Left renal cortex interstitium (tissue), 4 donors: ENCODE data around the gene CMTM4. TPM values are rescaled to one million over a fixed set of nuclear protein-coding genes. Genes with fewer than 3 reads are reported as not detected.
"Not testable (repeated sequence)": the region's sequence is repeated elsewhere in the genome, so short reads cannot be mapped to it uniquely, and the experiment has no call there.

Experiments used
- DNase-seq, 4 donors: peaks; one replicate each; pipeline ENCODE4 v3.0.0-alpha.2; 2013; ENCODE audit warnings: low read depth in 4 of 4, low spot score in 2 of 4, missing footprints in 1 of 4
- polyA plus RNA-seq, 4 donors: library from polyadenylated mRNA; unstranded; fragments of 120-200 nt; gene quantifications; one replicate each; pipeline ENCODE4 v1.2.1, GENCODE V29; 2013; ENCODE audit not compliant: insufficient read length in 4 of 4

Gene CMTM4
- polyA plus RNA-seq, 4 donors, result 63.0 to 69.7 (median 66.8) TPM

DNA sequence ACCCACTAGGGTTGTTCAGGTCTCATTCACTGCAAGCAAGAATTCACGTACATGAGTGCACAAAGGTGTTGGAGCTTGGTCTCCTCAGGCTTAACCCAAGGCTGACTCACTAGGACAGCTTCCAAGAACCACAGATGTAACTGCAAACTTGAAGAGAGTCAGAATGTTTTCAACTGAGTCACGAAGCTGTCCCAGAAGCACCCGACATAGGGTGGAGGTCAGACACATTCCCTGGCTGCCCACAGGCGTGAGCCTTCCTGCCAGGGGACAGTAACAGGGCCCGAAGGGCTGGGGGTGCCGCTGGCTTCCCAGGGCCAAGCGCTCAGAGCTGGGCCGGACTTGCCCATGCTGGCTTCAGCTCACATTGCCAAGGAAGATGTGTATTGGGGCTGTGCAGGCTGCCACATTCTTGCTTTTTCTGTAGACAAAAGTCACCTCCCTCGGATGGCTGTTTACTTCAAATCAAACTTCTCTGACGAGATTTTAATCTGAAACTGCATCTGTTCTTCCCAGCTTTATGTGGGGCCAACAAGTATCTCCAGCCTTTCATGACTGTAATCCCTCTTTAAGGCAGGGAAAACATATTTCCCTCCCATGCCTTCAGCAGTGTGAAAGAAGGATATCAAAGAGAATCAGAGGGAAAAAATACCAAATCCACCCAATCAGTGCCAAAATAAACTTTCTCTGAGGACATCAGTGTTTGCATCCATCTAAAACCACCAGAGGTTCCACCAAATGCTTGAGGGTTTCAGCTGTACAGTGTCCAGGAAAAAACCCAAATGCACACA is 77.8 kb downstream of the CMTM4 start:
- DNase-seq, result no peak

DNA sequence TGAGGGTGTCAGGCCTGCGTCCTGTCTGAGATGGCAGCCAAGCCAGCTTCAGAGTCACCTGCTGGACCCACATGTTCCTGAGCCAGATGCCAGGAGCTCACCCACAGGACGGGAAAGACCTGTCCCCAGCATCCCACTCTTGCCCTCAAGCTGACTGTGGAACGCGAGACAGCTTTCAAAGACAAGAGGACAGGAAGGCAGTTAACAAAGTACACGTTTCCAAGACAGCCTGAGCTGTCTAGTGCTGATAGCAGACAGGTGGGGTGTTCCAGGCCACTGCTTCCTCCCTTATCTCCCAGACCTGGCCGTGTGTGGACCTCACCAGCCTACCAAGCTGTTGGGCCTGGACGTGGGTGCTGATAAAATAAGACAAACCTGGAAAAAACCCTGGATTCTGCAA is 78.8 kb downstream of the CMTM4 start:
- no peak for DNase-seq

DNA sequence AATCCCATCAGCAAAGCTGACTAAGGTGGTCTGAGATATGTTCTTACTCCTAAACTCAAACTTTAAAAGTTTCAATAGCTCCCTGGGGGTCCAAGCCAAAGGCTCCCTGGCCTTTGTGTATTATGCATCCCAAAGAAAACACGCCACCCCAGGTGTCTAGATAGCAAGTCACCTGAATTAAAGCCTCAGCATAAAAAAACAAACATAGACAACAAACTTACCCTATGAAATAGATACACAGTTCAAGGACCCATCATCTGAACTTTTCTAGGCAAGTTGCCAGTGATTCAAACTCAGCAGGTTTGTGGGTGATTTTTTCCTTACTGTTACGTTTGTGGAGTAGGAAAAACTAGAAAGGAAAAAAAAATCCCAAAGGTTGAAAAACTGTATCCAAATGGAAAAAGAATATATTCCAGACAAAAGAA is 79.5 kb downstream of the CMTM4 start:
- DNase-seq, result no peak

DNA sequence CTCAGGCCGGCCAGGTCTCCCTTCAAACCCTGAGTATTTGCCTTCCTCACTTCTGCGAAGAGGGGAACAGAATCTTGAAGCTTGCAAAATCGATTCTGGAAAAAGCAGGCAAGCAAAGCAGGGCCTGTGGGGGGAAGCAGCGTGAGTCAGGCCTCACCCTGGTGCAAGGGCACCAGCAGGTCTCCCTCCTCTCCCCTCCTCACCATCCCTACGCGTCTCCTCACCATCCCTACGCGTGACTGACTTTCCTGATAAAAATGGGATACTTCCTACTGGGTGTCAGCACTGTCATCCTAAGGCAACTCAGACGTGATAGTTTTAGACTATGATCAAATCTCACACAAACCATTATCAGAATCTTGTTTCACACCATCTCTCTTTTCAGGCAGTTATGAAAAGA is 80.0 kb downstream of the CMTM4 start:
- no peak for DNase-seq

DNA sequence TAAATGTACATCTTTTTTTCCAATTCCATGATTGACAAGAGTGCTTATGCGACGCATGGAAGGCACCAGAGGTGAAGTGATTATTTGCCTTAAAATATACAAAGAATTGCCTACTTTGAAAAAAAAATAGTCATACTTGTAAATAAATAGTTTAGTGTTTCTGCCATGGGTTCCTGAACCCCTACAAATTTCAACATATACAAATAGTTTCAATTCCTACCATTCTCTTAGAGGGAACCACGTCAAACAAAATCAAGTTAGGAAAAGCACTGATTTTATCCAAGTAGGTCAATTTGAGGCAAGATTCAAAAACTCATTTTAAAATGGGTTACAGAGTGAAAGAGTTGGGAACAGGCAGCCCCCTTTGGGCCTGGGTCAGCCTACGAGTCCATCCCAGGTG is 80.4 kb downstream of the CMTM4 start:
- DNase-seq, result no peak

DNA sequence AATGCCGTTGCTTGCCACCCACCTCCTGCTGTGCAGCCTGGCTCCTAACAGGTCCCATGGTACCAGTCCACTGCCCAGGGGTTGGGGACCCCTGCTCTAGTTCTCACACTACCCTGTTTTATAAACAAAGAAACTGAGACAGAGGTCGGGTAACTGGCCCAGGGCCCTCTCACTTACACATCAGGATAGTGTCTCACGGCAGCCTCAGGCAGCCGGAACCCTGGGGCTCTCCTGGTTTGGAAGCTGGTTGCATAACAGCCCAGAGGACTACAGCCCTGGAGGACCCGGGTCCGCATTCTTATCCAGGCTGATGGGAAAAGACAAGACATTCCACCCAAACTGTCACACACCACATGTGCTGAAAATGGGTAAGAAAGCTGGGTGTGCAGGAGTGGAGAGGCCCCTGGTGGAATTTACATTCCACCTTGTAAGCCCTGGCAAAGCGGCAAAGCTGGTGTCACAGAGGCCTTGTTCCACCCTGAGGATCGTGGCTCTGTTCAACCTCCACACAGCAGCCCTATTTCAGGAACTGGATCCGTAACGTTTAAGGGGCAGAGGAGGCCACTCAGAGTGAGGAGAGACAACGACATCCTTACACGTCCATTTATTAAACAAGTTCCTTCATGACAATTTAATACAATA is 82.3 kb downstream of the CMTM4 start:
- DNase-seq, result no peak

DNA sequence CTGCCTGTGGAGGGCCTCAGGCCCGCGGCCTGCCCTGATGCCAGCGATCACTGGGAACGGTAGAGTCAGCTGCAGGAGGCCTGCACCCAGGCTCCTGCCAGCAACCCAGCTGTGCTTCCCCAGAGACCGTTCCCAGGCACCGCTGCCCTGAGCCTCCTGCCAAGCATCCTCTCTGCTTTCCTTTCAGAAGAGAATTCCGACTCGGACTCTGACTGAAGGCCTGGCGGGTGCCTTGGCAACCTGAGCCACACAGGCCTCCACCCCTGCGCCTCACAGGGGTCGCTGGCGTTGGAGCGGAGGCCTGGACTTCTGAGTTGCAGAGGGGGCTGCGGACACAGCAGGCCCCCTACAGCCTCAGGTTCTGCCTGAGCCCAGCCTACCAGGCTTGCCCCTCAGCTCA is 84.1 kb downstream of the CMTM4 start:
- DNase-seq, result no peak

DNA sequence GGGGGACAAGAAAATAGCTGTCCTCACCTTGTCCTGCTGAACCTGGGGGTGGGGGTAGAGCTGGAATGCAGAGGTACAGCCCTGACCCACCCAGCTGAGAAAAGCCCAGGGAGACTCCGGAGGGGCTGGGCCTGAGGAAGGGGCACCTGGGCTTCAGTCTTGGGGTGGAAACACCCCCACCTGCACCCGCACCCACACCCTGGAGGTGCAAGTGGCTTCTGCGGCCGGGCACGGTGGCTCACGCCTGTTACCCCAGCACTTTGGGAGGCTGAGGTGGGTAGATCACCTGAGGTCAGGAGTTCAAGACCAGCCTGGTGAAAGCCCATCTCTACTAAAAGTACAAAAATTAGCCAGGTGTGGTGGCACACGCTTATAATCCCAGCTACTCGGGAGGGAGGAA is 84.6 kb downstream of the CMTM4 start:
- DNase-seq, result not testable (repeated sequence)

DNA sequence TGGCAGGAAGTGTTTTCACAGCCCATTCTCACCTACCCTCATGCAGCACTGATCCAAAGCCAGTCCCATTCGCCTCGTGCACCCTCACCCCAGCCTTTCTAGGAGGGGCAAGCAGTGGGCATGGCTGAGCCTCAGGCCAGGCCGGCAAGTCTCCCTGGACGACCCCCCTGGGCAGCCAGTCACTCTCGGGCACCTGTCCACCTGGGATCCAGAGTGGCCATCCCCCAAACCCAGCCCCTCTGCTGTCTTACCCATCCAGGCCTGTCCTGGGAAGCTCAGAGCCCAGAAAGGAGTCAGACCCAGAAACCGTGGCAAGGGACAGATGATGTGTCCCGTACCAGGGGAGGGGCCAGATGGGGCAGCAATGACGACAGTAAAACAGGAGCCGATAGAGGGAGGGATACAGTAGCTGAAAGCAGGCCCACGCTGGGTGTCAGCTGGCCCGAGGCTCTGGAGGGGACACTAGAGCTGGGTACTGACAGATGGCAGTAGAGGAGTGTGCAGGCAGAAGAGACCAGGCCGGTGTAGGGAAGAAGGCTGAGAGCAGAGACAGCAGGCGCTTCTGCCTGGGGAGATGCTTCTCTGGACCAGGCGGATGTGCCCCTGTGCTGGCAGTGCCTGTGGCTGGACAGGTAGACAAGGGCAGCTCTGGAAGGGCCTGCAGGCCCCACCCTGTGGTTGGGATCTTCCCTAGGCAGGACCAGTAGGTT is 86.3 kb downstream of the CMTM4 start:
- DNase-seq, result no peak

DNA sequence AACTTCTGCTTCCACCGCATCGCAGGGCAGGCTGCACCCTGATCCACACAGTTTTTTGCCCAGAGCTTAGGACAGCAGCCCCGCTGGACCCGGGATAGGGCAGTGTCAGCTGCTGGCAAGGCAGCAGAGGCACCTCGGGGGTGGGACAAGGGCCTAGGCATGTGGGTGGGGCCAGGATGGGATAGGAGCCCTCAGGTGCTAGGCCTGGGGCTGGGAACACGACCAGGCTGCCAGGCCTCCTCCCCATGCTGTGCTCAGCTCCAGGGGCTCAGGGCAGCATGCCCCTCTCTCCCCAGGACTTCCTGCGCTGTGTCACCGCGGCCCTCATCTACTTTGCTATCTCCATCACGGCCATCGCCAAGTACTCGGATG is 87.4 kb downstream of the CMTM4 start:
- no peak for DNase-seq

DNA sequence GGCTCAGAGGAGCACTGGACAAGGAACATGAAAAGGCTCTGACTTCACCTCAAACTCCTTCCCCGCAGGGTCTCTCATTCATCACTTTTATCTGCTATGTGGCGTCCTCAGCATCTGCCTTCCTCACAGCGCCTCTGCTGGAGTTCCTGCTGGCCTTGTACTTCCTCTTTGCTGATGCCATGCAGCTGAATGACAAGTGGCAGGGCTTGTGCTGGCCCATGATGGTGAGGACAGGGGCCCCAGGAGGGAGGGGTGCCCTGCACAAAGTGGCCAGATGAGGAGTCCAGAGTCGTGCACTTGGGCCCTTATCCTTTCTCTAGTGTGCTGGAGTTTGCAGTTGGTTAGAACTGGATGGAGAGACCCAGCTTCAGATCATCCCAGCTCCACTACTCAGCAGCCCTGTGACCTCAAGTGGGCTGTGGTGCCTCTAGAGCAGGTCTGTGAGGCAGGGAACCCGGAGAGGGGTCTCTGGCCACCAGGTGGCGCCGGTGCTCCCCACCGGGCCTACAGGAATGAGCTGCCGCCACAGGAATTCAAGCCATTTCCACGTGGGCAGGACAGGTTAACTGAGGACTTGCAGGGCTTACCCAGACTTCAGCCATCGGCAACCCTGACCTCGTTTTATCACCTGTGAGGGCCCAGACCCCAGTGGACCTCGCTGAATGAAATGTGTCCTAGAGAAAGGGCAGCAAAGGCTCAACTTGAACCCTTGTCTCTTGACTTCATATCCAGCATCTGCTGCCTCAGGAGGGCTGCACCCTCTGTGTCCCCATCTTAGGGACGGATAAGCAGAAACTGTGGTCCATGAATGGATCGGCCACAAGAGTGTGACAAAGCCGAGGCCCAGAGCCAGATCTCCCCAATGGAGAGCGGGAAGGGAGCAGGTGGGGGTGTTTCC is 88.1 kb downstream of the CMTM4 start:
- peak in 2 of 4 donors; percentile 71 to 78 for DNase-seq

DNA sequence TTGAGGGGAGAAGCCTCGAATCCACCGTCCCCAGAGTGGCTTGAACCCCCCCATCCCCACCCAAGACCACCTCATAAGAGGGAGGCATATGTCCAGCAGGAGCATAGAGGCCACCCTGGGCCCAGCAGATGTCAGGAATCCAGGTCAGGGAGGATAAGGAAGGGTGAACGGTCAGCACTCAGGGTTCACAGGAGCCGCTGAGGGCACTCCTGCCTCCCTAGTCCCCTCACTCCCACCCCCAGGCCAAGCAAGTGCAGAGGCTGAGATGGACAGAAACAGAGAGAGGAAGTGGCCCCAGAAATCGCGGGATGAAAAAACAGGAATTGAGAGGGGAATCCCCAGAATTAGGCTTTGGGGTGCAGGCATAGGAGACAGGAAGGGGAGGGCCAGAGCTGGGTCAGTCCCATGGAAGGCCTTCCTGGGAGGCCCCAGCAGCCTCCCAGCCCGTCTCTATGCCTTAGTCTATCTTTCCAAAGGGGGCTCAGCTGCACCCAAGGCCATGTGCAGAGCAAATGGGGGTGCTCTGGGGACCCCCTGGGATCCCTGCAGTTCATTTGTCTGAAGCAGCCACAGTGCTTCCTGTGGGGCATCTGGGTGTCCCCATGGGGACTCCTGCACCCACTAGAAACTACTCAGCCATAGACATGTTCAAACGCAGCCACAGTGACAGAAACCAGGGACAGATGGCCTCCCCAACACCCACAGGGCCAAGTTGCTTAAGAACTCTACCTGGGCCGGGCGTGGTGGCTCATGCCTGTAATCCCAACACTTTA is 90.4 kb downstream of the CMTM4 start:
- DNase-seq, result no peak

DNA sequence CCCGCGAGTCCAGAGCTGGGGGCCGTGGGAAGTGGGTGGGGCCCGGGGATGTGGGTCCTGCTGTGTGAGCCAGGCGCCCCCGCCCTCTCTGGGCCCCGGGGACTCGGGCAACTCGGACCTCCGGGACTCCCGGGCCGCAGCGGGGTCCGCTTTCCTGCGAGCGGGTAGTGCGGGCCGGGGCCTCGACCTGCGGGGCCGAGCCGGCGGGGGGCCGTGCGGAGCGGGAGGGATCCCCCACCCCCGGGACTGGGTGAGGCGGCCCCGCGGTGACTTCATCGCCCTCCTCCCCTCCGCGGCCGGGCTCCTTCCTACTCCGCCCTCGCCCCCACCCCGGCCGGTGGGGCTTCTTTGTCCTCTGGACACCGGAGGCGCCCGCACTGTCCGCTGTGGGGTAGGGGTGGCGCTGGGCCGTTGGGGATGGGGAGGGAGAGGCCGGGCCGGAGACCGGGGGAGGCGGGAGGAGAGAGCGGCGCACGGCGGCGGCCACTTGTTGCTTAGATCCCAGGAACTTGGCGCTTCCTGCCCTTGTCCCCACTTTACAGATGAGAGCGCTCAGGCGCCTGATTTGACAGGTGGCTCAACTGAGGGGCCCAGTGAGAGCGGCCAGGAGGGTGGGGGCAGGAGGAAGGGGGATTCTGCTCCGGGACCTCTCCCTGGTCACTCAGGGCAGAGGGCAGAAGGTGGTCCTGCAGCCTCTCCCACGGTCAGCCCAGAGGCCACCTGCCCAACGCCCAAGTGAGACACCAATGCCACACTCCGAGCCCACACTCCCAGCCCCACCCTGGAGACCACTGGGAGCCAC is 91.2 kb downstream of the CMTM4 start:
- DNase-seq, result peak in 2 of 4 donors; percentile 26 to 28

DNA sequence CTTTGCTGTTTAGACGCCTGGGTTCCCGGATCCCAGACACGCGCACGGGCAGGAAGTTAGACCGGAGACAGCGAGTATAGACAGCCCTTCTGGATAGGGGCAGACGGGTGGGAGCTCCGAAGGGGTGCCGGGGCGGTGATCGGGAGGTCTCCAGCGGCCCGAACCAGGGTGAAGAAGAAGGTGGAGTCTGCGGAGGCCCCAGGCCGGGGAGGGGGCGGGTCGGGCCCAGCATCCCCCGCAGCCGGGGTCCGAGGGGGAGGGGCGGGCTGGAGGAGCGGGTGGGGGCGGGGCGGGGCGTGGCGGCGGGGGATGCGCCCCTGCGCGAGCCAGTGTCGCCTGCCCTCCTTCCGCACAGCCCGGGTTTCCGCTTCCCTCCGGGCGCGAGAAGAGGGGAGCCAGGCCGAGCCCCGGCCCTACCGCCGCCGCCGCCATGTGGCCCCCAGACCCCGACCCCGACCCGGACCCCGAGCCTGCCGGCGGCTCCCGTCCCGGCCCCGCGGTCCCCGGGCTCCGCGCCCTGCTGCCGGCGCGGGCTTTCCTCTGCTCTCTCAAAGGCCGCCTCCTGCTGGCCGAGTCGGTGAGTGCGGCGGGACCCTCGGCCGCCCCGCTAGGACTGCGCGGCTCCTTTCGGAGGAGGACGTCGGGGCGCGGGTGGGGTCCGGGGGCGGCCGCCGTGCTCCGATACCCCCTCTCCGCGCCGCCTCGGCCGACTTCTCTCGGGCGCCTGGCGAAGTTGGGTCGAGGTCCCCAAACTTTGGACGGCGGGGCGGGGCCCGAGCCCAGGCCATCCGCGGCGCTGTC is 92.0 kb downstream of the CMTM4 start, which contains the start of gene CMTM3:
TSS of gene CMTM3 (plus strand) at position 329 of the 801 bp plus-strand sequence. CDS start at position 431, 102 bp downstream.
- peak in 2 of 4 donors; percentile 56 to 64 for DNase-seq

DNA sequence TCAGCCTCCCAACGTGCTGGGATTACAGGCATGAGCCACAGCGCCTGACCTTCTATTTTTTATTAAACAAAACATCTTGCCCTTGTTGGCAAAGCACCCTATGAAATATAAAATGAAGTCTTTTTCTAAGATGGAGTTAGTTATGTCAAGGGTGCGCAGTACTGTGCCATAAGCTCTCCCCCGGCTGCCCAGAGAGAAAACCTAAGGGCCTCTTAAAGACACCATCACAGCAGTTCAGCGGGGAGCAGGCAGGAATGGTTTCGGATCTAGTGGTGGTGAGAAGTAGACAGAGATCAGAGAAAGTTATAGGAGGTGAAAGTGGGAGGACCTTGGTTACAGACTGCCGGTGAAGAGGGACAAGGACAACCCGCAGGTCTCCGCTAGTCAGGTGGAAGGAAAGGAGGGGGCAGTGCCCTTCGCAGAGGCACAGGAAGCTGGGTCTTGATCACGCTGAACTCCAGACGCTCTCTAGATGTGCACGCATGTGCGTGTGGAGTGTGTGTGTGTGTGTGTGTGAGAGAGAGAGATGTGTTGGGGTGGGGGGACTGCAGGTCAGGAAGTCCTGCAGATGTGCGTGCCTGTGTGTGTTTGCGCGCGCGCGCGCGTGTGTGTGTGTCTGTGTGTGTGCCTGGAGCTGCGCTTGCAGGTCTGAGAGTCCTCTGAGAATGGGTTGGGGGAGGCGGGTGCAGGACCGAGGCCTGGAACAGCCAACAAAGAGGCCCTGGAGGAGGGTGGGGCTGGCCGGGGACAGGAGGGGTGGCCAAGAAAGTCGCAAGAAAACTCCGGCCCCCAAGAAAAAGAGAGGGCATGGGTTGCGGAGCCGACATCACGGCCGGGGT is 92.8 kb downstream of the CMTM4 start:
- peak in 2 of 4 donors; percentile 53 to 73 for DNase-seq

DNA sequence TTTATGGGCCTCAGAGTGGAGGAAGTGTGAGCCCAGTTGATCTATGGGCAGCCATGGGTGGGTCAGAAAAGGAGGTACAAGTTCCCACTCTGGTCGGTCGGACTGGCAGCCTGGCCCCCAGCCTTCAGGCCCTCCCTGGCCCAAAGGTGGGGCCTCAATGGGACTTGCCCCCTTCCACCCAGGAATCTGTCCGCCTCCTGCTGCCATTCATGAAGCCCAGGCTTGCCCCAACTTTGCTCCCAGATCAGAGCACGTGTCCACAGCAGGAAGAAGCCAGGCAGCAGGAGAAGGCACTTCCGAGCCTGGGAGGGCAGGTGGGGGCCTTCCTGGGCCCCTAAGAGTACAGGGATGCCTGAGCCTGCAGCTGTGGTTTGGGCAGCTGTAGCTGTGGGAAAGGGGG is 95.1 kb downstream of the CMTM4 start:
- no peak for DNase-seq

DNA sequence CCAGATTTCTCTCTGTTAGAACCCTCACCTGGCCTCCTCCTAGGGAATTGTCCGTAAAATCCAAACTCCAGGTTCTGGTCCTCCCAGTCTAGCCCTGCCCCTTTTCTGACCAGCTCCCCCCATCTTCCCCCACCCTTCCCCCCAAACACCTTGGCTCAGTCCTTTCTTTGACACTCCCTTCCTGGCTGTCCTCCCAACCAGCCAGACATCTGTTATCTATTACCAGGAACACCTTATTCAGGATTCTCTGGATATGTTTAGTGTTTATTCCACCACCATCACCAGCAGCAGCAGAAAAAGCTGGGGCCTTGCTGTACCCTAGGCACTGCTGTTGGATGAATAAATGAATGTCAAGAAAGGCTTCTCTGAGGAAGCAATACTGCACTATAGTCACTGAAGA is 96.1 kb downstream of the CMTM4 start:
- no peak for DNase-seq
